K562 (cell line): ENCODE measurements around the gene WDR18. TPM values are rescaled to one million over a fixed set of nuclear protein-coding genes. Genes with fewer than 3 reads are reported as not detected.
A peak's percentile ranks its signal among the peaks of the same experiment; 100 is the strongest.

Source experiments
- ATAC-seq: fragments of 200-7000 bp; cut with Tn5 transposase; 3 replicates; pipeline ENCODE4 v1.9.1; 2020; ENCODE audit warnings: moderate library complexity
- BruUV-seq: library from RNA; stranded (reverse); fragments of 400-500 nt; replicated peaks from 2 replicates; lab custom pipeline; 2021; lab: Mats Ljungman, UMichigan
- CTCF ChIA-PET: fragments of 300-600 bp; formaldehyde crosslinking; extraction: SDS; loops from one replicate; lab custom pipeline; 2021; ENCODE audit warnings: low intra/inter-chr PET ratio; lab: Yijun Ruan, JAX
- POLR2A ChIA-PET: fragments of 300-600, 350-650 bp; sonication (Branson Sonifier 250); formaldehyde crosslinking; extraction: SDS; loops from one replicate; lab custom pipeline; 2021; ENCODE audit warnings: antibody characterized with exemption, inconsistent platforms; lab: Yijun Ruan, JAX
- DNase-seq, 4 experiments: peaks; one replicate each; pipeline versions ENCODE4 v3.0.0 to v3.0.0-alpha.2; 2011 to 2018; ENCODE audit warnings: low spot score in 3 of 4, mixed read lengths in 3 of 4; ENCODE audit errors: extremely low read depth in 1 of 4
- FAIRE-seq: peaks from 2 replicates; lab custom pipeline; 2011; peaks lifted over from hg19 to GRCh38; lab: Jason Lieb, UNC
- H2AFZ ChIP-seq: 2 replicates; pipeline ENCODE4 v1.6.0; 2011; ENCODE audit warnings: low read depth, low read length, control low read depth, inconsistent platforms
- H3K27ac ChIP-seq: fragments of 200-600 bp; 3 replicates; pipeline ENCODE4 v1.8.0; 2011; ENCODE audit warnings: low read depth, mild to moderate bottlenecking, control low read depth, inconsistent platforms, low read length, moderate library complexity, mixed read lengths; ENCODE audit errors: extremely low read depth
- H3K27me3 ChIP-seq, 2 experiments: fragments of 300-600 bp in 1 of 2; 2 replicates in 1 of 2; 3 replicates in 1 of 2; pipeline versions ENCODE4 v1.6.0 to v1.8.0; 2011; ENCODE audit warnings: inconsistent platforms in 2 of 2, low read length in 2 of 2, mild to moderate bottlenecking in 1 of 2, mixed read lengths in 1 of 2, moderate library complexity in 1 of 2; ENCODE audit not compliant: control insufficient read depth in 2 of 2, insufficient read depth in 2 of 2
- H3K36me3 ChIP-seq: fragments of 300-600 bp; 3 replicates; pipeline ENCODE4 v1.8.0; 2011; ENCODE audit warnings: mild to moderate bottlenecking, low read length, inconsistent platforms; ENCODE audit not compliant: control insufficient read depth, insufficient read depth
- H3K4me1 ChIP-seq, 2 experiments: fragments of 200-600 bp in 1 of 2; replicated peaks in 1 of 2; 2 replicates in 1 of 2; 3 replicates in 1 of 2; pipeline versions ENCODE4 v1.5.1 to v1.8.0; 2011; ENCODE audit warnings: inconsistent platforms in 2 of 2, low read length in 2 of 2, mild to moderate bottlenecking in 1 of 2, mixed read lengths in 1 of 2, moderate library complexity in 1 of 2; ENCODE audit not compliant: control insufficient read depth in 2 of 2, insufficient read depth in 2 of 2
- H3K4me2 ChIP-seq: 2 replicates; pipeline ENCODE4 v1.6.1; 2011; ENCODE audit warnings: low read length, control low read depth, inconsistent platforms, mixed read lengths; ENCODE audit not compliant: insufficient read depth
- H3K4me3 ChIP-seq: fragments of 200-600 bp; sonication (generic), shearing (Covaris generic); 2 replicates; pipeline ENCODE4 v1.5.1; 2016; ENCODE audit warnings: control low read depth, inconsistent platforms
- H3K79me2 ChIP-seq: fragments of 200-600 bp; 3 replicates; pipeline ENCODE4 v1.8.0; 2011; ENCODE audit warnings: low read length, inconsistent platforms; ENCODE audit not compliant: control insufficient read depth, insufficient read depth
- H3K9ac ChIP-seq, 2 experiments: 2 replicates each; pipeline versions ENCODE4 v1.6.0 to v1.6.1; 2011; ENCODE audit warnings: low read depth in 2 of 2, low read length in 2 of 2, control low read depth in 1 of 2, inconsistent platforms in 1 of 2, mild to moderate bottlenecking in 1 of 2, mixed read lengths in 1 of 2; ENCODE audit not compliant: insufficient read depth in 1 of 2
- H3K9me1 ChIP-seq: one replicate; pipeline ENCODE4 v1.6.0; 2011; ENCODE audit warnings: inconsistent platforms, mild to moderate bottlenecking, low read length, moderate library complexity; ENCODE audit not compliant: control insufficient read depth, insufficient read depth
- H3K9me3 ChIP-seq: replicated peaks from 2 replicates; pipeline ENCODE4 v1.5.1; 2011; ENCODE audit warnings: low read depth, low read length, inconsistent platforms; ENCODE audit not compliant: control insufficient read depth, insufficient read depth
- H4K20me1 ChIP-seq: replicated peaks from 2 replicates; pipeline ENCODE4 v1.6.1; 2011; ENCODE audit warnings: low read length, inconsistent platforms, mixed read lengths; ENCODE audit not compliant: control insufficient read depth, insufficient read depth
- FOXA1 ChIP-seq: fragments of 450-650 bp; IDR thresholded peaks from 2 replicates; pipeline ENCODE4 v1.6.1; 2016; ENCODE audit warnings: mild to moderate bottlenecking, borderline replicate concordance
- GATA2 ChIP-seq: sonication (generic); formaldehyde crosslinking; IDR thresholded peaks from 2 replicates; pipeline ENCODE4 v1.4.0; 2020; ENCODE audit warnings: mild to moderate bottlenecking, missing genetic modification reagents
- JUN ChIP-seq, 2 experiments: sonication (generic) in 1 of 2; formaldehyde crosslinking in 1 of 2; IDR thresholded peaks; 2 replicates each; pipeline versions ENCODE4 v1.6.1 to v1.8.0; 2012 to 2022; ENCODE audit warnings: borderline replicate concordance in 2 of 2, mild to moderate bottlenecking in 2 of 2, improper control_type of control experiment in 1 of 2, low read depth in 1 of 2, low read length in 1 of 2, missing genetic modification reagents in 1 of 2
- LCOR ChIP-seq: sonication (generic); formaldehyde crosslinking; IDR thresholded peaks from 2 replicates; pipeline ENCODE4 v1.8.0; 2022; ENCODE audit warnings: mild to moderate bottlenecking, missing genetic modification reagents
- MEF2D ChIP-seq: conservative IDR thresholded peaks from 2 replicates; pipeline ENCODE4 v1.6.1; 2016; ENCODE audit warnings: low read depth, missing genetic modification characterization, missing compliant biosample characterization
- NFYB ChIP-seq: IDR thresholded peaks from 2 replicates; pipeline ENCODE4 v1.6.1; 2011; ENCODE audit warnings: mild to moderate bottlenecking, moderate library complexity; ENCODE audit not compliant: insufficient read length; ENCODE audit errors: extremely low read depth
- POLR2A ChIP-seq: fragments of 450-650 bp; conservative IDR thresholded peaks from 2 replicates; pipeline ENCODE4 v1.6.1; 2016
- POLR2G ChIP-seq: fragments of 200-400 bp; formaldehyde crosslinking; IDR thresholded peaks from 2 replicates; pipeline ENCODE4 v1.6.1; 2017; ENCODE audit warnings: low read depth, mild to moderate bottlenecking, antibody characterized with exemption, low read length, moderate library complexity
- PTBP1 ChIP-seq: fragments of 200-400 bp; formaldehyde crosslinking; IDR thresholded peaks from 2 replicates; pipeline ENCODE4 v1.6.1; 2017; ENCODE audit warnings: low read depth, low read length
- RBFOX2 ChIP-seq: fragments of 200-400 bp; formaldehyde crosslinking; IDR thresholded peaks from 2 replicates; pipeline ENCODE4 v1.6.1; 2017; ENCODE audit warnings: low read depth, mild to moderate bottlenecking, low read length, moderate library complexity
- RBM14 ChIP-seq: fragments of 200-400 bp; formaldehyde crosslinking; IDR thresholded peaks from 2 replicates; pipeline ENCODE4 v1.6.1; 2018; ENCODE audit warnings: low read depth, mild to moderate bottlenecking, low read length, moderate library complexity, borderline replicate concordance; ENCODE audit not compliant: insufficient read depth
- RBM22 ChIP-seq: fragments of 200-400 bp; formaldehyde crosslinking; IDR thresholded peaks from 2 replicates; pipeline ENCODE4 v1.6.1; 2018; ENCODE audit warnings: low read length, low read depth; ENCODE audit not compliant: poor library complexity, severe bottlenecking
- SP2 ChIP-seq: IDR thresholded peaks from 2 replicates; pipeline ENCODE4 v1.6.1; 2011; ENCODE audit warnings: mild to moderate bottlenecking, low read depth, low read length, moderate library complexity; ENCODE audit not compliant: poor library complexity, severe bottlenecking; ENCODE audit errors: extremely low read depth
- SRF ChIP-seq, 2 experiments: fragments of 250-450, 450-650 bp in 1 of 2; sonication (Bioruptor Pico) in 1 of 2; sonication (generic) in 1 of 2; formaldehyde crosslinking; IDR thresholded peaks; 2 replicates each; pipeline versions ENCODE4 v1.5.0 to v1.5.1; 2020 to 2022; ENCODE audit warnings: mild to moderate bottlenecking in 1 of 2, missing genetic modification reagents in 1 of 2
- SUPT5H ChIP-seq: fragments of 450-650 bp; IDR thresholded peaks from 2 replicates; pipeline ENCODE4 v1.6.1; 2016
- ZNF217 ChIP-seq: sonication (generic); formaldehyde crosslinking; IDR thresholded peaks from 2 replicates; pipeline ENCODE4 v1.8.0; 2022; ENCODE audit warnings: mild to moderate bottlenecking, missing genetic modification reagents
- ZNF76 ChIP-seq: fragments of 250-450 bp; sonication (Bioruptor Pico); IDR thresholded peaks from 2 replicates; pipeline ENCODE4 v1.4.0; 2020; ENCODE audit warnings: mild to moderate bottlenecking, moderate library complexity, borderline replicate concordance
- ZNF830 ChIP-seq: fragments of 250-450 bp; sonication (Bioruptor Pico); IDR thresholded peaks from 2 replicates; pipeline ENCODE4 v1.5.0; 2021; ENCODE audit warnings: mild to moderate bottlenecking
- WGBS: fragments of 100-300 bp; shearing (Covaris generic); methylation state at CpG from one replicate; pipeline ENCODE4 v1.1.6; 2016; ENCODE audit warnings: low coverage, mixed read lengths; ENCODE audit not compliant: insufficient coverage; ENCODE audit errors: missing lambda C conversion rate; 5-methylcytosine and 5-hydroxymethylcytosine counted together
- in situ Hi-C: fragments of 300-500 bp; cut with MboI; formaldehyde crosslinking; loops from 4 replicates; pipeline ENCODE4 v1.15.0; 2018; ENCODE audit warnings: inconsistent platforms, mixed read lengths
- intact Hi-C: fragments of 100-400 bp; cut with micrococcal nuclease; formaldehyde crosslinking; loops from 2 replicates; pipeline ENCODE4 v1.14.2; 2022
- polyA plus RNA-seq, 8 experiments: library from polyadenylated mRNA; depleted of rRNA in 4 of 8; stranded (reverse) in 5 of 8; unstranded in 3 of 8; fragments of >200 nt; fragmentation: Nextera tagmentation in 2 of 8; fragmentation: Illumina TruSeq in 1 of 8; extraction: Ambion mirVana in 2 of 8; extraction: Trizol in 1 of 8; gene quantifications; 2 replicates each; pipeline versions ENCODE4 v1.2.1 to v1.2.3, GENCODE V29; 2011 to 2014; ENCODE audit warnings: inconsistent platforms in 1 of 8, missing spikeins in 1 of 8
- total RNA-seq, 7 experiments: library from RNA; depleted of rRNA in 6 of 7; stranded (reverse); fragments of >200 nt in 6 of 7; fragmentation: Illumina TruSeq in 2 of 7; extraction: Trizol in 2 of 7; gene quantifications; 2 replicates each; pipeline versions ENCODE4 v1.2.1 to v1.2.3, GENCODE V29; 2011 to 2021; ENCODE audit warnings: low replicate concordance in 1 of 7
- TF ChIP-seq, protein P1 (sequence below): fragments of 450-650 bp; conservative IDR thresholded peaks from 2 replicates; pipeline ENCODE4 v1.6.1; 2016; ENCODE audit warnings: missing genetic modification characterization, low read depth, mild to moderate bottlenecking, missing compliant biosample characterization, moderate library complexity
- TF ChIP-seq, protein P2 (sequence below): sonication (generic); formaldehyde crosslinking; IDR thresholded peaks from 2 replicates; pipeline ENCODE4 v1.8.0; 2022; ENCODE audit warnings: mild to moderate bottlenecking, low read depth, missing genetic modification reagents

Gene WDR18
- total and polyA plus RNA-seq, 9 of the 15 experiments (the other 6 are each of a cell fraction or from before 2014, with no cell fraction given) = 0.65 to 181 (median 30.1) TPM

DNA sequence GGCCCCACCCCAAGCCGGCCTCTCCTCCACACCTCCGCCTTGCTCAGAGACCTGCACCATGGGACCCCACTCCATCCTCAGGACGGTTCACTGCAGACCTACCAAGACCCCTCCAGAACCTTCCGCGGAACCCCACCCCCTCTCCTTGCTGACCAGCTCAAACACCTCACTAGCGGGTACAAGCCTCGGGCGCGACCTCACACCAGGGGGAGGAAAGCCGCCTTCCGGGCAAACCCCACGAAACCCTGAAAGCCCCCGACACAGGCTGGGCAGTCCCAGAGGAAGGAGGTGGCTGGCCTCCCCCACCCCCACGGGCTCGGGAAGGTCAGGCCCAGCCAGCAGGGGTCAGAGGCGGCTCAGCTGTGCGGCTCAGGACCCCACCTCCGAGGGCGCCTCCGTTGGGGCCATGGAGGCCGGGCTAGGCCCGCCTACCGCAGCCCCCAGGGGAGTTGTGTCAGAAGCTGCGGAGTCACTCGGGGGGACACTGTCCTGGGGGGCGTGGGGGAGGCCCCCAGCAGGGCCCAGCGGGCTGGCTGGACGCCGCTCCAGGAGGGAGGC is 25.9 kb downstream of the WDR18 start:
- Histone ChIP-seq H3K79me2 (peaks cover 20% of the 10 kb centered on the region), H3K9ac (no peak overlapping the region), H3K4me1 (peaks cover 0 to 78% of the 10 kb centered on the region in 2 experiments; a peak in 2 of 5 replicates), H3K9me3 (no peaks in the 10 kb centered on the region), H4K20me1 (0 out of 2 replicates have a peak, but pooled peaks cover under 1% of the 10 kb centered on the region), H3K27me3 (no peaks in the 10 kb centered on the region), H3K27ac (no peak overlapping the region), H3K4me2 (no peak overlapping the region), H3K36me3 (peaks cover 59% of the 10 kb centered on the region; the same call in 2 of the 3 replicates), H2AFZ (no peak overlapping the region), H3K9me1 (no peaks in the 10 kb centered on the region), H3K4me3 (no peak overlapping the region)
- intact Hi-C loops = no loop called here
- peak; percentile 11; the same call in 2 of the 3 replicates for ATAC-seq
- BruUV-seq = TSS peak; percentile 86
- CTCF ChIA-PET = no interaction called here
- no peak for FAIRE-seq
- WGBS = 100% methylated on average over 9 of the region's 29 CpGs
- DNase-seq = no peak
- in situ Hi-C loops = no loop called here
- POLR2A ChIA-PET = interaction anchor here (1.7 kb wide), 1 partner anchor 10 kb away, joined by 7 read pairs; no protein-coding TSS in a partner anchor
- TF ChIP-seq RBM14 = no peak
- no peak for TF ChIP-seq SP2
- TF ChIP-seq MEF2D (tag) = no peak
- TF ChIP-seq RBFOX2 = peak; percentile 60
- no peak for TF ChIP-seq SRF (CRISPR knock-in tag; IDR thresholded peaks at IDR 0.05)
- TF ChIP-seq, protein P1, sequence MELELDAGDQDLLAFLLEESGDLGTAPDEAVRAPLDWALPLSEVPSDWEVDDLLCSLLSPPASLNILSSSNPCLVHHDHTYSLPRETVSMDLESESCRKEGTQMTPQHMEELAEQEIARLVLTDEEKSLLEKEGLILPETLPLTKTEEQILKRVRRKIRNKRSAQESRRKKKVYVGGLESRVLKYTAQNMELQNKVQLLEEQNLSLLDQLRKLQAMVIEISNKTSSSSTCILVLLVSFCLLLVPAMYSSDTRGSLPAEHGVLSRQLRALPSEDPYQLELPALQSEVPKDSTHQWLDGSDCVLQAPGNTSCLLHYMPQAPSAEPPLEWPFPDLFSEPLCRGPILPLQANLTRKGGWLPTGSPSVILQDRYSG = no peak
- TF ChIP-seq, protein P2, sequence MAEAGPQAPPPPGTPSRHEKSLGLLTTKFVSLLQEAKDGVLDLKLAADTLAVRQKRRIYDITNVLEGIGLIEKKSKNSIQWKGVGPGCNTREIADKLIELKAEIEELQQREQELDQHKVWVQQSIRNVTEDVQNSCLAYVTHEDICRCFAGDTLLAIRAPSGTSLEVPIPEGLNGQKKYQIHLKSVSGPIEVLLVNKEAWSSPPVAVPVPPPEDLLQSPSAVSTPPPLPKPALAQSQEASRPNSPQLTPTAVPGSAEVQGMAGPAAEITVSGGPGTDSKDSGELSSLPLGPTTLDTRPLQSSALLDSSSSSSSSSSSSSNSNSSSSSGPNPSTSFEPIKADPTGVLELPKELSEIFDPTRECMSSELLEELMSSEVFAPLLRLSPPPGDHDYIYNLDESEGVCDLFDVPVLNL = no peak
- TF ChIP-seq POLR2G = peak; percentile 58; the same call in 1 of the 2 replicates
- TF ChIP-seq ZNF76 (CRISPR knock-in tag) = no peak
- TF ChIP-seq GATA2 (CRISPR knock-in tag) = no peak
- no peak for TF ChIP-seq FOXA1
- no peak for TF ChIP-seq ZNF217 (CRISPR knock-in tag)
- TF ChIP-seq NFYB = no peak
- no peak for TF ChIP-seq PTBP1
- peak; percentile 18; the same call in 1 of the 2 replicates for TF ChIP-seq POLR2A
- no peak for TF ChIP-seq ZNF830 (CRISPR knock-in tag)
- peak; percentile 39 for TF ChIP-seq RBM22
- TF ChIP-seq JUN (IDR thresholded peaks at IDR 0.05; ENCODE audit: borderline replicate concordance, low read depth, low read length) = no peak
- TF ChIP-seq JUN (CRISPR knock-in tag; IDR thresholded peaks at IDR 0.05; ENCODE audit: borderline replicate concordance) = no peak
- TF ChIP-seq LCOR (CRISPR knock-in tag) = no peak
- peak; percentile 59; the same call in 1 of the 2 replicates for TF ChIP-seq SUPT5H
